ENCODE measurements around the gene ULK1.
"Not testable (repeated sequence)": the region's sequence is repeated elsewhere in the genome, so short reads cannot be mapped to it uniquely, and the experiment has no call there.

GRCh38 chr12:131961328-131961727 is 66.9 kb downstream of the ULK1 start:
- TF ChIP-seq CTCF, POLR2A (IDR thresholded peaks at IDR 0.05): not testable (repeated sequence)

Data from uterus (tissue), 2 donors.